Left ventricle myocardium superior (tissue), 1 donor: ENCODE measurements around the gene CYP3A4. TPM values are rescaled to one million over a fixed set of nuclear protein-coding genes. Genes with fewer than 3 reads are reported as not detected.
"Not testable (repeated sequence)": the region's sequence is repeated elsewhere in the genome, so short reads cannot be mapped to it uniquely, and the experiment has no call there.

ENCODE experiments used
- ATAC-seq: fragments of 200-7000 bp; cut with Tn5 transposase; one replicate; pipeline ENCODE4 v1.9.1; 2020; ENCODE audit warnings: mild to moderate bottlenecking, moderate library complexity
- DNase-seq: peaks from one replicate; pipeline ENCODE4 v3.0.0-alpha.2; 2020
- intact Hi-C: fragments of 100-400 bp; cut with micrococcal nuclease; formaldehyde crosslinking; loops from one replicate; pipeline ENCODE4 v1.11.0; 2022
- total RNA-seq: library from RNA; stranded (reverse); fragmentation: NEBNext Ultra II Directional; extraction: Animal tissue kit (Norgen Biotek cat#: 25700); gene quantifications from one replicate; pipeline ENCODE4 v1.2.1, GENCODE V29; 2021
- donor health status: DM: no; HTN: yes; CAD: no; lungs with severe emphysema.

The CYP3A4 gene
- total RNA-seq, 1 donor from 2014 or later = not detected

GRCh38 chr7:99733003-99733402 is 51.0 kb downstream of the CYP3A4 start:
- ATAC-seq (no peak), DNase-seq (no peak)
- intact Hi-C loops = no loop called here

- no peak for ATAC-seq
- no peak for DNase-seq
- intact Hi-C loops = no loop called here
Measured at GRCh38 chr7:99731638-99732374, 52.2 kb downstream of the CYP3A4 start.

- no peak for ATAC-seq
- no peak for DNase-seq
- intact Hi-C loops = no loop called here
Measured at GRCh38 chr7:99730992-99731391, 53.0 kb downstream of the CYP3A4 start.

GRCh38 chr7:99730238-99730810 is 53.7 kb downstream of the CYP3A4 start:
- intact Hi-C loops = no loop called here
- ATAC-seq (no peak), DNase-seq (no peak)

GRCh38 chr7:99729486-99730237 is 54.3 kb downstream of the CYP3A4 start:
- no peak for DNase-seq
- intact Hi-C loops = no loop called here
- no peak for ATAC-seq

GRCh38 chr7:99728615-99729014 is 55.4 kb downstream of the CYP3A4 start:
- DNase-seq (no peak), ATAC-seq (no peak)
- intact Hi-C loops = no loop called here

GRCh38 chr7:99723201-99723600 is 60.8 kb downstream of the CYP3A4 start:
- ATAC-seq, intact Hi-C loops, DNase-seq: not testable (repeated sequence)

- DNase-seq (no peak), ATAC-seq (no peak)
- intact Hi-C loops = no loop called here
Measured at GRCh38 chr7:99720800-99721595, 63.0 kb downstream of the CYP3A4 start.

GRCh38 chr7:99719996-99720769 is 63.8 kb downstream of the CYP3A4 start:
- DNase-seq = no peak

GRCh38 chr7:99713995-99714570 is 69.9 kb downstream of the CYP3A4 start:
- DNase-seq = no peak
- intact Hi-C loops = no loop called here
- no peak for ATAC-seq

More at GRCh38 chr7:99719996-99720769, 63.8 kb downstream of the CYP3A4 start:
- intact Hi-C loops = no loop called here
- ATAC-seq = no peak

- DNase-seq (no peak), ATAC-seq (no peak)
- intact Hi-C loops = no loop called here
Measured at GRCh38 chr7:99709838-99710578, 74.0 kb downstream of the CYP3A4 start.

- intact Hi-C loops = no loop called here
- DNase-seq (no peak), ATAC-seq (no peak)
Measured at GRCh38 chr7:99709260-99709659, 74.7 kb downstream of the CYP3A4 start.

GRCh38 chr7:99707096-99707495 is 76.9 kb downstream of the CYP3A4 start:
- ATAC-seq (no peak), DNase-seq (no peak)
- intact Hi-C loops = no loop called here

Other genes starting within 250 kb of the CYP3A4 start
- gene FAM200A, start 232.1 kb downstream of the CYP3A4 start, total RNA-seq = 7.0 TPM
- gene ZNF655, start 225.5 kb downstream of the CYP3A4 start, total RNA-seq = 30.0 TPM
- gene TMEM225B, start 185.9 kb downstream of the CYP3A4 start, total RNA-seq = not detected
- gene ZSCAN25, start 167.2 kb downstream of the CYP3A4 start, total RNA-seq = 8.3 TPM
- gene CYP3A5, start 104.2 kb downstream of the CYP3A4 start, total RNA-seq = 0.25 TPM
- not detected for gene CYP3A7, start 49.0 kb downstream of the CYP3A4 start, total RNA-seq
- not detected for gene CYP3A43, start 43.8 kb upstream of the CYP3A4 start, total RNA-seq
- gene OR2AE1, start 92.8 kb upstream of the CYP3A4 start, total RNA-seq = not detected
- 7.1 TPM for gene TRIM4, start 135.3 kb upstream of the CYP3A4 start, total RNA-seq
- 0.30 TPM for gene GJC3, start 145.4 kb upstream of the CYP3A4 start, total RNA-seq
- 70.9 TPM for gene AZGP1, start 191.8 kb upstream of the CYP3A4 start, total RNA-seq
- 33.3 TPM for gene ZKSCAN1, start 231.4 kb upstream of the CYP3A4 start, total RNA-seq